CD4-positive, alpha-beta T cell (primary cell): Measurements from ENCODE around the gene RIMBP3C. TPM values are rescaled to one million over a fixed set of nuclear protein-coding genes. Genes with fewer than 3 reads are reported as not detected.

Source experiments
- total RNA-seq, 174 experiments: library from RNA in 2 of 174; stranded (reverse) in 2 of 174; gene quantifications; one replicate each; pipeline ENCODE4 v1.2.3 and lab custom pipeline; 2021 to 2026

Gene RIMBP3C
- total RNA-seq, 2 experiments from 2014 or later = 0.14 TPM; not detected in 1

Other genes starting within 250 kb of the RIMBP3C start
- under 1 TPM; 0.11 to 0.36 TPM for gene RIMBP3B, start 167.7 kb downstream of the RIMBP3C start, total RNA-seq
- gene HIC2, start 134.1 kb downstream of the RIMBP3C start, total RNA-seq = 10 to 100 TPM in 1 of 2 experiments, 1 to 10 TPM in 1; 10.0 TPM
- gene TMEM191C, start 84.1 kb downstream of the RIMBP3C start, total RNA-seq = 1 to 10 TPM; 3.9 to 4.3 TPM
- 10 to 100 TPM; 18.7 TPM for gene UBE2L3, start 16.3 kb upstream of the RIMBP3C start, total RNA-seq
- gene YDJC, start 78.6 kb upstream of the RIMBP3C start, total RNA-seq = 10 to 100 TPM; 23.9 to 25.2 TPM
- gene CCDC116, start 81.3 kb upstream of the RIMBP3C start, total RNA-seq = under 1 TPM; 0.14 to 0.20 TPM
- gene SDF2L1, start 90.8 kb upstream of the RIMBP3C start, total RNA-seq = 10 to 100 TPM; 20.0 to 21.2 TPM
- 10 to 100 TPM; 43.8 to 46.2 TPM for gene PPIL2, start 114.6 kb upstream of the RIMBP3C start, total RNA-seq
- gene YPEL1, start 184.3 kb upstream of the RIMBP3C start, total RNA-seq = 1 to 10 TPM; 2.3 to 2.6 TPM